Umbilical cord (tissue), 2 donors: ENCODE measurements around the gene CSGALNACT2. TPM values are rescaled to one million over a fixed set of nuclear protein-coding genes. Genes with fewer than 3 reads are reported as not detected.
"Not testable (repeated sequence)": the region's sequence is repeated elsewhere in the genome, so short reads cannot be mapped to it uniquely, and the experiment has no call there.

Experiments used
- DNase-seq: peaks from one replicate; pipeline ENCODE4 v3.0.0-alpha.2; 2015; ENCODE audit warnings: low spot score
- total RNA-seq: library from RNA; depleted of rRNA; stranded (reverse); fragments of >200 nt; gene quantifications from one replicate; pipeline ENCODE4 v1.2.3, GENCODE V29; 2014; ENCODE audit warnings: low replicate concordance; ENCODE audit not compliant: insufficient read depth

CSGALNACT2 gene
- total RNA-seq, 1 donor from 2014 or later = 65.5 TPM

DNA sequence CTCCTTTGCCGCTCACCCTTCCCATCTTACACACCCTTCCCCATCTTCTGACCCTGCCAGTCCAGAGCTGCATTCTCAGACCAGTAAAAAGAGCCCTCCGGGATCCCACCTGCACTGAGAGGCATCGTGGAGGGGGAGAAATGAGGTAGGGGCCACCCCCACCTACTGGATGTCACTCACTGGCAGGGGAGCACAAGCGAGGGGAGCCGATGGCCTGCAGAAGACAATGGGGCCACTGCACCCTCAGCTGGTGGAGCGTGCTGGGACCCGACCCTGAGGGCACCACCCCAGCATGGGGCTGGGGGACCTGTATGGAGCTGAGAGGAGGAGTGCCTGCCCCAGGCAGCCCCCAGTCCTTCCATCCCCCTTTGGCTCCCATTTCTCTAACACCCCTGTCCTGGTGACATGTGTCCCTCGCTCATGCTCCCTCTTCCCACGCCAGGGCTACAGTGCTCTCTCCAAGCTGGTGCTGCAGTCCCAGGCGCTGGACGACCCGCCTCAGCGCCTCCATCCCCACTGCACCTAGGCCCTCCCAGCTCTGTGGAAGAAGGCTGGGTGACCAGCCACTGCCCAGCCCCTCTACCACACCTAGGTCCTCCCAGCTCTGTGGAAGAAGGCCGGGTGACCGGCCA lies 78.8 kb downstream of the CSGALNACT2 start:
- no peak for DNase-seq

DNA sequence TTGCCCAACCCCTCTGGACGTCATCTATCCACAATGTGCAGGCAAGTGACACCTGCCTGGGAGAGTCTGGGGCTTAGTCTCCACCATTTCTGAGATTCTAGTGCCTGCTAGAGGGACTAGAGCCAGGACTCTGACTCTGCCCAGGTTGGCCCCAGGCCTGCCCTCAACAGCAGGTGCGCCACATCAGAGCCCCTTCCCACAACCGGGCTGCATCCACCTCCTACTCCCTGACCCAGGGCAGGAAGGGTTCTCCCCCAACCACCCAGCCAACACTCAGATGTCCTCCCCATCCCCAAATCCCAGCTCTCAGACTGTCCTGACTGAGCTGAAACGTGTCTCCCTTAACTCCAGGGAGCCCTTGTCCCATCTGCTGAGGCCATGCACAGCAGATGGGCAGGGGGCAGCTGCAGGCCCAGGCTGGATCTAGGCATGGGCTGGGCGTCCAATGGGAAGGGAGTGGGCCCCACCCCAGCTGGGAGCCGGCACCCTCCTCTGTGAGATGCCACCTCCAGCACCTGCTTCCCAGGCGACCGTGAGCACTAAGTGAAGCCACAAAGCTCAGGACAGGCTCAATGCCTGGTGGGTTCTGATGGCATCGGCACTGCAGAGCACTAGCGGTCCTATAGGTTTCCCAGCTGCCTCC lies 79.4 kb downstream of the CSGALNACT2 start:
- no peak for DNase-seq

- DNase-seq = no peak
These were observed 80.1 kb downstream of the CSGALNACT2 start for GRCh38 chr10:43218206-43218950.

- no peak for DNase-seq
These were observed 80.9 kb downstream of the CSGALNACT2 start for GRCh38 chr10:43218951-43219837.

DNA sequence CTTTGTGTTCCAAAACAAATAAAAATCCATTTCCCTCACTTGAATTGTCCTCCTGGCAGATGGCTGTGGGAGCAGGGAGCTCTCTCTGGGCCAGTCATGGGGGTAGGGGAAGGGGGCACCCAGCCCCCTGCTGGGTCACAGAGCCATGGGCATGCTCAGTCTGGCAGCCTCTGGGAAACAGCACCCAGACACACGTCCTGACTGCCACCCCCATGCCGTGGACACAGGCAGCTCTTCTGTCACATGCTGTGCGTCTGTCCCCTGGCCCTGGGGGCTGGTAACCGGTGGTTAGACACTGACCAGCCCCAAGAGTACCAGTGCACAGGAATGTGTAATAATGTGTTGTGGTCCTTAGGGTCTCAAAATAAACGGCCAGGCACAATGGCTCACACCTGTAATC lies 81.6 kb downstream of the CSGALNACT2 start:
- no peak for DNase-seq

- DNase-seq = not testable (repeated sequence)
These were observed 82.0 kb downstream of the CSGALNACT2 start for GRCh38 chr10:43220251-43220650.

DNA sequence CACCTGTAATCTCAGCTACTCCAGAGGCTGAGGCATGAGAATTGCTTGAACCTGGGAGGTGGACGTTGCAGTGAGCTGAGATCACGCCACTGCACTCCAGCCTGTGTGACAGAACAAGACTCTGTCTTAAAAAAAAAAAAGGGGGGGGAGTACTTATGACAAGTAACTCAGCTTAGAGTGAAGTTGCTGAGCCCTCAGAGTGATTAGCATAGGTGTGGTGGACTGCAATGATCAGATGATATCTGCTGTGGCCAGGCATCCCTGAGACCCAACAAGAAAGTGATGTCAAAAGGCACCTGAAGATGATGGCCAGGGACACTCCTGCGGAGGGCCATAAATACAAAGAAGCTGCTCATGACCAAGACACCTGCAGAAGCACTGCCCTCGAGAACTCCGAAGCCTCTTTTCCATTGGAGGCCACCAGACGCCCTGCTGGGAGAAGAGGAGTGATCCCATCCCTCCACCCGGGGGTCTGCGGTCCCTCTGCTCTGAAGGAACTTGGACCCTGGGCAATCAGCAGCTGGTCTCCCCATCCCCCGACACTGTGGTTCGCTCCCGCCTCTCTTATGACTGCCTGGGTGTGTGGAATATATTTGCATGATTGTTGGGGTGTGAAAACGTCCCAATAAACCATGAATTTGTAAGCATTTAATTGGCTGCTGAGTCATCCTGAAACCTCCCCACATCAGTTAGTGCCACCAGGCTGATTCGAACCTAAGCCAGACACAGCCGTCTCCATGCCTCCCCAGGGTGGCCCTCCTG lies 82.6 kb downstream of the CSGALNACT2 start:
- no peak for DNase-seq

GRCh38 chr10:43221419-43222209 lies 83.4 kb downstream of the CSGALNACT2 start:
- DNase-seq = no peak

GRCh38 chr10:43222210-43222720 lies 84.0 kb downstream of the CSGALNACT2 start:
- no peak for DNase-seq

GRCh38 chr10:43223056-43223455 lies 84.8 kb downstream of the CSGALNACT2 start:
- no peak for DNase-seq

- no peak for DNase-seq
These were observed 86.1 kb downstream of the CSGALNACT2 start for GRCh38 chr10:43224321-43224720.

DNA sequence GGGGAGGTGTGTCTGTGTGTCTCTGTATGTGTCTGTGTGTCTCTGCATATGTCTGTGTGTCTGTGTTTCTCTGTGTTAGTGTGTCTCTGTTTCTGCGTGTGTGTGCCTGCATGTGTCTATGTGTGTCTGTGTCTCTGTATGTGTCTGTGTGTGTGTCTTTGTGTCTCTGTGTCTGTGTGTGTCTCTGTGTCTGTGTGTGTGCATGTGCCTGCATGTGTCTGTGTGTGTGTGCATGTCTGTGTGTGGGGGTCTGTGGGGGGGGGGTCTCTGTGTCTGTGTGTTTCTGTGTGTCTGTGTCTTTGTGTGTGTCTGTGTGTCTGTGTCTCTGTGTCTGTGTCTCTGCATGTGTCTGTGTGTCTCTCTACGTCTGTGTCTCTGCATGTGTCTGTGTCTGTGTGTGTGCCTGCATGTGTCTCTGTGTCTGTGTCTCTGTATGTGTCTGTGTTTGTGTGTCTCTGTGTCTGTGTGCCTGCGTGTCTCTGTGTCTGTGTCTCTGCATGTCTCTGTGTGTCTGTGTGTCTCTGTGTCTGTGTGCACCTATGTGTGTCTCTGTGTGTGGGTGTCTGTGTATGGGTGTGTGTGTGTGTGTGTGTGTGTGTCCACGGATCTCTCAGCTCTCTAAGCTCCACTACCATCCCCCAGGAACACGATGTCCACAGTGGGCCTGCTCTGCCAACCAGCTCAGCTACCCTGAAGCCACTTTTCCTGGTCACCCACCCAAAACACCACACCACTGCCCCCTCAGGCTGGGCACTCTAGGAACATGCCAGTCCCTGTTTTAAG lies 87.0 kb downstream of the CSGALNACT2 start:
- DNase-seq = no peak

DNA sequence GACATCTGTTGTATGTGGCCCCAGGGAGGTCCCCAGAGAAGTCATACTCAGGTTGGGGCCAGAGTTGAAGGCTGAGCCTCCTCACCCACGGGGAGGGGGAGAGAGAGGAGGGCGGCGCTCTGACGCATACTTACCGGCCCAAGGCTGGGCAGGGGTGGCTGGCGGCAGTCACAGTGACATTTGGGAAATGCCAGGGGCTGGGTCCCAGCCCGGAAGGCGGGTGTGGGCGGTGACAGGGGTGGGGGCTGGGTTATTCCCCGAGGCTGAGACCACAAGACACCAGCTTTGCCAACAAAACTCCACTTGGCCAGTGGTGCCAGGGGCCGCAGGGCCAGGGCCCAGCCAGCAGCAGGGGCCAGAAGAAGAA lies 87.5 kb downstream of the CSGALNACT2 start:
- no peak for DNase-seq

GRCh38 chr10:43226441-43226840 lies 88.2 kb downstream of the CSGALNACT2 start:
- DNase-seq = no peak

- no peak for DNase-seq
These were observed 88.9 kb downstream of the CSGALNACT2 start for GRCh38 chr10:43226851-43227845.

GRCh38 chr10:43227911-43228782 lies 89.9 kb downstream of the CSGALNACT2 start:
- DNase-seq = no peak

DNA sequence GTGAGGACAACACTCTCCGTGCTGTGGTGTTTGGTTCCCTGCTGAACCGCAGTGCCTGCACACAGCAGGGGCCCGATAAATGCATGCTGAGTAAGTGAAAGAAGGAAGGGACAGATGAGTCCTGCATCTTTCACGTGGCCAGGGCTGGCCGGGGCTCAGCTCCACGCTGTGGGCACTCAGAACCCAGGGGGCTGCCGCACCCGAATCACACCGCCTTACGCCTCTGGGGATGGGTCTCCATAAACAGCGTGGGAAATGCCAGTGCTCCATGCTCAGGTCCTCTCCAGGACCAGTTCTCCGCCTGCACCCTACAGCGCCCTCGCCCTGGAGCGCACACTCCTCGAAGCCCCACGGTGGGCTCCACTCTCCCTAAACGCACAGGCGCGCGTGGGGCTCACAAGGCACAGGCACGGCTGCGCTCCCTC lies 90.5 kb downstream of the CSGALNACT2 start:
- no peak for DNase-seq
